ENCODE measurements around the gene KRTCAP2. TPM values are rescaled to one million over a fixed set of nuclear protein-coding genes. Genes with fewer than 3 reads are reported as not detected.
A peak's percentile ranks its signal among the peaks of the same experiment; 100 is the strongest.

The KRTCAP2 gene
- total and polyA plus RNA-seq, 8 donors: 91.8 to 238 (median 108) TPM

- Histone ChIP-seq H3K9me3 (no peaks in the 10 kb centered on the region), H3K36me3 (no peaks in the 10 kb centered on the region), H3K27ac (peak overlapping the region; percentile 77 to 88 (median 84)), H3K27me3 (no peaks in the 10 kb centered on the region), H3K4me3 (peak overlapping the region in 1 of 4 donors; percentile 11), H3K4me1 (peaks cover 28 to 34% (median 31%) of the 10 kb centered on the region in 3 donors)
- WGBS, 2 donors: 45 to 52% methylated on average over 16 of the region's 16 CpGs
- intact Hi-C loops (cut with DNase I): no loop called here
- DNase-seq (peak in 2 of 6 donors; percentile 52 to 62), ATAC-seq (peak in 1 of 4 donors; percentile 3), FAIRE-seq (no peak)
- TF ChIP-seq, protein P1, sequence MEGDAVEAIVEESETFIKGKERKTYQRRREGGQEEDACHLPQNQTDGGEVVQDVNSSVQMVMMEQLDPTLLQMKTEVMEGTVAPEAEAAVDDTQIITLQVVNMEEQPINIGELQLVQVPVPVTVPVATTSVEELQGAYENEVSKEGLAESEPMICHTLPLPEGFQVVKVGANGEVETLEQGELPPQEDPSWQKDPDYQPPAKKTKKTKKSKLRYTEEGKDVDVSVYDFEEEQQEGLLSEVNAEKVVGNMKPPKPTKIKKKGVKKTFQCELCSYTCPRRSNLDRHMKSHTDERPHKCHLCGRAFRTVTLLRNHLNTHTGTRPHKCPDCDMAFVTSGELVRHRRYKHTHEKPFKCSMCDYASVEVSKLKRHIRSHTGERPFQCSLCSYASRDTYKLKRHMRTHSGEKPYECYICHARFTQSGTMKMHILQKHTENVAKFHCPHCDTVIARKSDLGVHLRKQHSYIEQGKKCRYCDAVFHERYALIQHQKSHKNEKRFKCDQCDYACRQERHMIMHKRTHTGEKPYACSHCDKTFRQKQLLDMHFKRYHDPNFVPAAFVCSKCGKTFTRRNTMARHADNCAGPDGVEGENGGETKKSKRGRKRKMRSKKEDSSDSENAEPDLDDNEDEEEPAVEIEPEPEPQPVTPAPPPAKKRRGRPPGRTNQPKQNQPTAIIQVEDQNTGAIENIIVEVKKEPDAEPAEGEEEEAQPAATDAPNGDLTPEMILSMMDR (IDR thresholded peaks at IDR 0.05): no peak
Observed at GRCh38 chr1:155187456-155187891, 14.4 kb upstream of the KRTCAP2 start.

GRCh38 chr1:155186794-155187455, 13.8 kb upstream of the KRTCAP2 start:
- peak overlapping the region in 1 of 4 donors; percentile 11 for H3K4me3 ChIP-seq
- no peaks in the 10 kb centered on the region for H3K9me3 ChIP-seq
- peaks cover 28 to 34% (median 31%) of the 10 kb centered on the region in 3 donors for H3K4me1 ChIP-seq
- H3K27ac ChIP-seq: peak overlapping the region; percentile 77 to 88 (median 84)
- DNase-seq: peak in 2 of 6 donors; percentile 28 to 47
- H3K27me3 ChIP-seq: no peaks in the 10 kb centered on the region
- peak in 2 of 4 donors; percentile 2 to 3 for ATAC-seq
- H3K36me3 ChIP-seq: no peaks in the 10 kb centered on the region
- TF ChIP-seq, protein P1 (IDR thresholded peaks at IDR 0.05): no peak
- WGBS, 2 donors: 33 to 45% methylated on average over 14 of the region's 14 CpGs
- FAIRE-seq: no peak
- intact Hi-C loops (cut with DNase I): no loop called here

DNA sequence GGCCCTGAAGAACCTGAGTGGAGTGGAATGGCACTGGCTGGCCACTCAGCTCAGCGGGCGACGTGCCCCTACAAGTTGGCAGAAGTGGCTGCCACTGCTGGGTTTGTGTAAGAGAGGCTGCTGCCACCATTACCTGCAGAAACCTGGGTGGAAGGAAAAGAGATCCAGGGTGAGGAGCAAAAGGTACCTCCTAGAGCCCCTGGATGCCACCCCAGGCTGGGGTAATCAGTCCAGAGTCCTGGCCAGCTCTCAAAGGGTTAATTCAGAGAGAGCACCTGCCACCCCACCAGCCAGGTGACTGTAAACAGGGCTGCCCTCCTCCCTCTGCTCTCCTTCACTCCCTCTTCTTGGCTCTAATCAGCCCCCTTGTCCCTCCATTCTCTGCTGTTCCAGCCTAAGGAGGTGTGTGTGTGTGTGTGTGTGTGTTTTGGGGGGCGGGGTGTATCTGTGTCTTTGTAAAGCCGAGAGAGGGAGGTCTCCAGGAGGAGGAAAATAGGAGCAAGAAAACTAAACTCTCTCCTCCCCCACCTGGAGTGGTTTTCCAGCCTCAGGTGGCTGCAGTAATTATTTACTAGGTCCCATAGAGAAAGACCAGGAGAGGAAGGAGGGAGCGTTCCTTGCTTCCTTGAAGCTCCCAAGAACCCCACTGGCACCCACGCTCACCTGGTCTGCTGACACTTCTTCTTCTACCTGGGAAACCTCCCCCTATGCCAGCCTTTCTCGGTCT, 13.1 kb upstream of the KRTCAP2 start:
- FAIRE-seq (no peak), ATAC-seq (peak; percentile 9 to 47 (median 32)), DNase-seq (peak in 2 of 6 donors; percentile 35 to 57)
- H3K4me3 ChIP-seq: peak overlapping the region in 1 of 4 donors; percentile 11
- intact Hi-C loops (cut with DNase I): no loop called here
- 18 to 30% methylated on average over 8 of the region's 8 CpGs for WGBS, 2 donors
- TF ChIP-seq, protein P1 (IDR thresholded peaks at IDR 0.05): no peak
- no peaks in the 10 kb centered on the region for H3K9me3 ChIP-seq
- H3K27ac ChIP-seq: peak overlapping the region; percentile 77 to 88 (median 84)
- no peaks in the 10 kb centered on the region for H3K36me3 ChIP-seq
- H3K4me1 ChIP-seq: peaks cover 28 to 34% (median 31%) of the 10 kb centered on the region in 3 donors
- no peaks in the 10 kb centered on the region for H3K27me3 ChIP-seq

DNA sequence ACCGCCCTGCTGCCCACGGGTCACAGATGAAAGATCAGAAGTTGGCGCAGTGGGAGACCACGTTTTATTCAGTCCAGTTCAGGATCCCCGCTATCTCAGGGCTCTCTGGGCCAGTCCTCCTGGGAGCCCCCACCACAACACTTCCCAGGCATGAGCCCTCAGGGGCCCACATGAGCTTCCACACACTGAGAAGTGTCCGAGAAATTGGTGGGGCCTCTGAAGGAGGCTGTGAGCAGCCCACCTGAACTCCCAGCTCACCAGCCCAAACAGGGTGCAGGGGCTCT, 12.6 kb upstream of the KRTCAP2 start:
- Histone ChIP-seq H3K4me3 (no peak overlapping the region), H3K4me1 (peaks cover 28 to 34% (median 31%) of the 10 kb centered on the region in 3 donors), H3K36me3 (no peaks in the 10 kb centered on the region), H3K27ac (peak overlapping the region; percentile 77 to 88 (median 84)), H3K27me3 (no peaks in the 10 kb centered on the region), H3K9me3 (no peaks in the 10 kb centered on the region)
- FAIRE-seq (no peak), ATAC-seq (peak in 1 of 4 donors; percentile 0), DNase-seq (peak in 5 of 6 donors; percentile 18 to 60 (median 51))
- 34 to 36% methylated on average over 6 of the region's 6 CpGs for WGBS, 2 donors
- intact Hi-C loops (cut with DNase I): no loop called here
- TF ChIP-seq, protein P1 (IDR thresholded peaks at IDR 0.05): no peak
